Panc1 (cell line): ENCODE data around the gene ADAMTS9. TPM values are rescaled to one million over a fixed set of nuclear protein-coding genes. Genes with fewer than 3 reads are reported as not detected.

Experiments used
- ATAC-seq: fragments of 200-7000 bp; cut with Tn5 transposase; 2 replicates; pipeline ENCODE4 v1.9.1; 2020; ENCODE audit warnings: mild to moderate bottlenecking, moderate library complexity
- BruUV-seq: library from RNA; stranded (reverse); fragments of 400-500 nt; replicated peaks from 2 replicates; lab custom pipeline; 2021; lab: Mats Ljungman, UMichigan
- CTCF ChIA-PET: fragments of 300-600 bp; sonication (Branson Sonifier 250); formaldehyde crosslinking; loops from one replicate; lab custom pipeline; 2022; ENCODE audit warnings: antibody characterized with exemption; lab: Charles Lee
- POLR2A ChIA-PET: fragments of 300-600 bp; sonication (Branson Sonifier 250); formaldehyde crosslinking; loops from one replicate; lab custom pipeline; 2022; ENCODE audit warnings: antibody characterized with exemption; lab: Charles Lee
- DNase-seq: peaks from one replicate; pipeline ENCODE4 v3.0.0-alpha.2; 2010; ENCODE audit warnings: low read depth, low spot score
- H3K27ac ChIP-seq: 2 replicates; pipeline ENCODE4 v1.5.1; 2011; ENCODE audit warnings: mild to moderate bottlenecking, low read length, inconsistent platforms
- H3K27me3 ChIP-seq: fragments of 200-500 bp; sonication (Bioruptor generic); 2 replicates; pipeline ENCODE4 v1.6.0; 2014; ENCODE audit warnings: low read length, inconsistent platforms; ENCODE audit not compliant: control insufficient read depth, insufficient read depth
- H3K36me3 ChIP-seq: fragments of 200-500 bp; sonication (Bioruptor generic); 2 replicates; pipeline ENCODE4 v1.5.1; 2014; ENCODE audit warnings: inconsistent platforms, mild to moderate bottlenecking, low read length, moderate library complexity; ENCODE audit not compliant: control insufficient read depth, insufficient read depth
- H3K4me1 ChIP-seq: 2 replicates; pipeline ENCODE4 v1.5.1; 2011; ENCODE audit warnings: inconsistent platforms, mild to moderate bottlenecking, low read length, moderate library complexity; ENCODE audit not compliant: control insufficient read depth, insufficient read depth
- H3K4me3 ChIP-seq, 2 experiments: 2 replicates each; pipeline ENCODE4 v1.5.1; 2011 to 2012; ENCODE audit warnings: low read depth in 2 of 2, low read length in 2 of 2, mild to moderate bottlenecking in 2 of 2, inconsistent platforms in 1 of 2, moderate library complexity in 1 of 2
- H3K9me3 ChIP-seq: fragments of 200-500 bp; sonication (Bioruptor generic); 2 replicates; pipeline ENCODE4 v1.5.1; 2014; ENCODE audit warnings: low read depth, mild to moderate bottlenecking, inconsistent platforms, low read length, moderate library complexity; ENCODE audit not compliant: control insufficient read depth, insufficient read depth
- POLR2AphosphoS5 ChIP-seq: IDR thresholded peaks from 2 replicates; pipeline ENCODE4 v1.6.1; 2012; ENCODE audit warnings: mild to moderate bottlenecking, low read depth, low read length, moderate library complexity
- REST ChIP-seq, 2 experiments: IDR thresholded peaks; 2 replicates each; pipeline ENCODE4 v1.6.1; 2011 to 2012; ENCODE audit warnings: low read depth in 2 of 2, control low read depth in 1 of 2, low read length in 1 of 2, mild to moderate bottlenecking in 1 of 2, moderate library complexity in 1 of 2; ENCODE audit not compliant: insufficient read depth in 1 of 2
- SIN3A ChIP-seq: IDR thresholded peaks from 2 replicates; pipeline ENCODE4 v1.6.1; 2012; ENCODE audit warnings: low read depth, mild to moderate bottlenecking, low read length, moderate library complexity, borderline replicate concordance; ENCODE audit not compliant: insufficient read depth
- TCF7L2 ChIP-seq: IDR thresholded peaks from 2 replicates; pipeline ENCODE4 v1.6.1; 2011; ENCODE audit warnings: mild to moderate bottlenecking, low read depth, low read length, inconsistent platforms
- in situ Hi-C: cut with HindIII; loops from 2 replicates; pipeline ENCODE4 v1.10.0; 2016; ENCODE audit warnings: low sequenced_read_pairs, low pct_unique_long_range_greater_than_20kb
- intact Hi-C: fragments of 100-400 bp; cut with micrococcal nuclease; formaldehyde crosslinking; loops from one replicate; pipeline ENCODE4 v1.10.0; 2022; ENCODE audit not compliant: unreplicated experiment
- total RNA-seq: library from RNA; stranded (reverse); gene quantifications from one replicate; pipeline ENCODE4 v1.2.1, GENCODE V29; 2021; ENCODE audit not compliant: unreplicated experiment
- TF ChIP-seq, protein P1 (sequence below): fragments of 450-650 bp; IDR thresholded peaks from 2 replicates; pipeline ENCODE4 v1.5.1; 2017; ENCODE audit warnings: mild to moderate bottlenecking

Gene ADAMTS9
- total RNA-seq, 1 experiment from 2014 or later: 0.05 TPM

DNA sequence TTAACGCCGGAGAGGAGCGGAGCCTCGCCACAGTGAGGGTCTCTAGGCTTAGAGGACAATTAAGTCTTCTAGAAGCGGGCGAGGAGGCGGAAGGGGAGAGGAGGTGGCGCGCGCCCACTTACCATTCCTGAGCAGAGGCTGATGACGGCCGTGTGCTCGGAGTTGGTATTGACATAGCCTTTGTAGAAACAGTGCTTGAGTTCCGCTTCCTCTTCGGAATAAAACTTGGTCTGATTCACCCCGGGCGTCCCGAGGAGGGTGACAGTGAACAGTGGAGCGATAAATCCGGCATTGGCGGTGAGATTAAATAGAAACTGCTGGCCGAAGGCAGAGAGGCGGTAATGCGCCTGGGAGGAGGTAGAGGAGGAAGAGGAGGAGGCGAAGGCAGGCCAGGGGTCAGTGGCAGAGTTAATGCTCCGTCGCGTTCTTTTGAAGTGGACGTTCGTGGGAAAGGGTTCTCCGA, 1.3 kb downstream of the ADAMTS9 start:
- no TSS peak for BruUV-seq
- H3K36me3 ChIP-seq: no peaks in the 10 kb centered on the region
- in situ Hi-C loops (no loop called here), intact Hi-C loops (no loop called here)
- POLR2A ChIA-PET: no interaction called here
- CTCF ChIA-PET: no interaction called here
- peak; percentile 51 for ATAC-seq
- no peaks in the 10 kb centered on the region for H3K9me3 ChIP-seq
- H3K27ac ChIP-seq: no peak overlapping the region
- H3K27me3 ChIP-seq: peaks cover 10% of the 10 kb centered on the region
- peak overlapping the region; percentile 34 to 55 for H3K4me3 ChIP-seq
- peaks cover 3% of the 10 kb centered on the region; the same call in 1 of the 2 replicates for H3K4me1 ChIP-seq
- no peak for DNase-seq
- no peak for TF ChIP-seq TCF7L2
- no peak for TF ChIP-seq POLR2AphosphoS5
- no peak for TF ChIP-seq SIN3A
- TF ChIP-seq, protein P1, sequence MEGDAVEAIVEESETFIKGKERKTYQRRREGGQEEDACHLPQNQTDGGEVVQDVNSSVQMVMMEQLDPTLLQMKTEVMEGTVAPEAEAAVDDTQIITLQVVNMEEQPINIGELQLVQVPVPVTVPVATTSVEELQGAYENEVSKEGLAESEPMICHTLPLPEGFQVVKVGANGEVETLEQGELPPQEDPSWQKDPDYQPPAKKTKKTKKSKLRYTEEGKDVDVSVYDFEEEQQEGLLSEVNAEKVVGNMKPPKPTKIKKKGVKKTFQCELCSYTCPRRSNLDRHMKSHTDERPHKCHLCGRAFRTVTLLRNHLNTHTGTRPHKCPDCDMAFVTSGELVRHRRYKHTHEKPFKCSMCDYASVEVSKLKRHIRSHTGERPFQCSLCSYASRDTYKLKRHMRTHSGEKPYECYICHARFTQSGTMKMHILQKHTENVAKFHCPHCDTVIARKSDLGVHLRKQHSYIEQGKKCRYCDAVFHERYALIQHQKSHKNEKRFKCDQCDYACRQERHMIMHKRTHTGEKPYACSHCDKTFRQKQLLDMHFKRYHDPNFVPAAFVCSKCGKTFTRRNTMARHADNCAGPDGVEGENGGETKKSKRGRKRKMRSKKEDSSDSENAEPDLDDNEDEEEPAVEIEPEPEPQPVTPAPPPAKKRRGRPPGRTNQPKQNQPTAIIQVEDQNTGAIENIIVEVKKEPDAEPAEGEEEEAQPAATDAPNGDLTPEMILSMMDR: no peak
- TF ChIP-seq REST (IDR thresholded peaks at IDR 0.05; ENCODE audit: insufficient read depth in 1 of 2, low read depth in 2 of 2, low read length in 1 of 2): no peak

DNA sequence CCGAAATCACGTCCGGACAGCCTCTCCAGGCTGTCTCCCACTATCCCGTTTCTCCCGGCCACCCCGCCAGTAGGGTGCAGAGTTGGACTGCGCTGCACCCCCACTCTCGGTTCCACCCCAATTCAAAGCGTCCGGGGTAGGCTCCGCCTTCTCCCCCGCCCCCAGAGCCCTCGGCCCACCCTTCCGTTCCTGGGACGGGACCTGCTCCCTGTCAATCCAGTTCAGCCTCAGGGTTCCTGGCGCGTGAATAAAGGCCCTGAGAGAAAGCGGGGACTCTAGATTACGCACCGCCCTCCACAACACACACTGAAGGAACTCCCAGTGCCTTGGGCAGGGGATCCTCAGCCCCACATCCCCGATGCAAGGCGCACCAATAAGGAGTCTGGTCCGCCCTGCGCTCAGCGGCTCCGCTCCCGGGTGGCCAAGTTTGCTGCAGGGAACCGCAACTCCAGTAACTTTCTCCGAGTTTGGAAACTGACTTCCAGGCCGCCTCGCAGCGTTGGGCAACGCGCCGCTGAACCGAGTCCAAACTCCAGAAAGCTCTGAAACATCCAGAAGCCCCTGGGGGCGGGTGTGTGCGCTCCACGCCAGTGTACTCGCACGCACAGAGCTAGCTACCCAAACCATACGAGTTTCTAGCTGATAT, 1.9 kb downstream of the ADAMTS9 start:
- H3K36me3 ChIP-seq: no peaks in the 10 kb centered on the region
- peaks cover 3% of the 10 kb centered on the region; the same call in 1 of the 2 replicates for H3K4me1 ChIP-seq
- ATAC-seq (peak; percentile 78), DNase-seq (no peak)
- H3K27me3 ChIP-seq: peaks cover 10% of the 10 kb centered on the region
- ChIA-PET CTCF (no interaction called here), POLR2A (no interaction called here)
- intact Hi-C loops: no loop called here
- BruUV-seq: no TSS peak
- peak overlapping the region; percentile 34 to 55 for H3K4me3 ChIP-seq
- in situ Hi-C loops: no loop called here
- H3K27ac ChIP-seq: no peak overlapping the region
- no peaks in the 10 kb centered on the region for H3K9me3 ChIP-seq
- TF ChIP-seq TCF7L2: no peak
- no peak for TF ChIP-seq REST (IDR thresholded peaks at IDR 0.05; ENCODE audit: insufficient read depth in 1 of 2, low read depth in 2 of 2, low read length in 1 of 2)
- TF ChIP-seq, protein P1: peak; percentile 12; the same call in 1 of the 2 replicates
